HCT116 (cell line): ENCODE data around the gene RNF217.

ENCODE experiments used
- CTCF ChIP-seq, 3 experiments: fragments of 200-600 bp in 1 of 3; sonication (generic) in 1 of 3; IDR thresholded peaks in 2 of 3; conservative IDR thresholded peaks in 1 of 3; 2 replicates each; pipeline ENCODE4 v1.5.1; 2012 to 2017; ENCODE audit warnings: low read depth in 2 of 3, low read length in 2 of 3, antibody characterized with exemption in 1 of 3, borderline replicate concordance in 1 of 3, control low read depth in 1 of 3, mild to moderate bottlenecking in 1 of 3, mixed read lengths in 1 of 3, mixed run types in 1 of 3, moderate library complexity in 1 of 3; ENCODE audit not compliant: insufficient read depth in 1 of 3
- ELF1 ChIP-seq: IDR thresholded peaks from 2 replicates; pipeline ENCODE4 v1.6.1; 2012; ENCODE audit warnings: low read depth, borderline replicate concordance
- EZH2 ChIP-seq: fragments of 200-600 bp; sonication (generic); IDR thresholded peaks from 2 replicates; pipeline ENCODE4 v1.6.1; 2017; ENCODE audit warnings: antibody characterized with exemption, mixed run types
- JUND ChIP-seq: IDR thresholded peaks from 2 replicates; pipeline ENCODE4 v1.6.1; 2012
- POLR2A ChIP-seq: IDR thresholded peaks from 2 replicates; pipeline ENCODE4 v1.7.0; 2011; ENCODE audit warnings: borderline replicate concordance; ENCODE audit not compliant: insufficient read depth, insufficient read length; ENCODE audit errors: extremely low read depth
- POLR2AphosphoS5 ChIP-seq: IDR thresholded peaks from 2 replicates; pipeline ENCODE4 v1.6.1; 2011; ENCODE audit warnings: mild to moderate bottlenecking, low read depth, low read length, moderate library complexity
- REST ChIP-seq: IDR thresholded peaks from 2 replicates; pipeline ENCODE4 v1.6.1; 2012; ENCODE audit warnings: low read depth
- SIN3A ChIP-seq: IDR thresholded peaks from 2 replicates; pipeline ENCODE4 v1.6.1; 2012; ENCODE audit warnings: low read depth
- SP1 ChIP-seq: IDR thresholded peaks from 2 replicates; pipeline ENCODE4 v1.6.1; 2012; ENCODE audit warnings: low read depth
- YY1 ChIP-seq: IDR thresholded peaks from 2 replicates; pipeline ENCODE4 v1.6.1; 2011; ENCODE audit warnings: low read length, low read depth, moderate library complexity, mild to moderate bottlenecking; ENCODE audit not compliant: insufficient replicate concordance; ENCODE audit errors: extremely low read depth
- ZFX ChIP-seq: fragments of 450-650 bp; IDR thresholded peaks from 2 replicates; pipeline ENCODE4 v1.6.1; 2017

GRCh38 chr6:124937645-124938044 lies 24.6 kb upstream of the RNF217 start:
- TF ChIP-seq CTCF (IDR thresholded peaks at IDR 0.05 in 2 of 3, conservative IDR thresholded peaks at IDR 0.05 in 1 of 3; ENCODE audit: borderline replicate concordance in 1 of 3, insufficient read depth in 1 of 3, low read depth in 2 of 3, low read length in 2 of 3) = no peak
- no peak for TF ChIP-seq POLR2AphosphoS5
- no peak for TF ChIP-seq EZH2
- TF ChIP-seq SP1 = no peak
- TF ChIP-seq POLR2A = no peak
- TF ChIP-seq JUND = no peak
- no peak for TF ChIP-seq ZFX
- TF ChIP-seq SIN3A = no peak
- TF ChIP-seq YY1 = no peak
- TF ChIP-seq REST = no peak
- TF ChIP-seq ELF1 = no peak
